T-helper 1 cell treated with Interleukin-12 subunit alpha and Interleukin-12 subunit beta and Interleukin-4 antibody, amounts not matched to agents 30 ng/mL and 1 ng/mL, for 36 hours (primary cell): Measurements from ENCODE around the gene DHRSX. TPM values are rescaled to one million over a fixed set of nuclear protein-coding genes. Genes with fewer than 3 reads are reported as not detected.

ENCODE experiments used
- intact Hi-C: fragments of 100-400 bp; cut with micrococcal nuclease; formaldehyde crosslinking; loops from one replicate; pipeline ENCODE4 v1.15.1; 2024
- total RNA-seq: library from RNA; stranded (reverse); gene quantifications from 2 replicates; pipeline ENCODE4 v1.2.3, GENCODE V29; 2022

DHRSX gene
- total RNA-seq, 1 donor from 2014 or later = 20.0 TPM

- intact Hi-C loops = no loop called here
These were observed 324.5 kb downstream of the DHRSX start for GRCh38 chrX:2176274-2176673.

GRCh38 chrX:2172359-2172758 is 328.4 kb downstream of the DHRSX start:
- intact Hi-C loops = no loop called here

Other genes with a start within 250 kb of the DHRSX start
- gene ZBED1, start within 50 bp of the DHRSX start, total RNA-seq = 42.0 and 45.2 TPM in 2 replicates
- 338 and 344 TPM in 2 replicates for gene CD99, start 190.3 kb upstream of the DHRSX start, total RNA-seq